Caco-2 (cell line): ENCODE measurements around the gene RUNX2. TPM values are rescaled to one million over a fixed set of nuclear protein-coding genes. Genes with fewer than 3 reads are reported as not detected.

ENCODE experiments used
- BruUV-seq: library from RNA; stranded (reverse); fragments of 400-500 nt; replicated peaks from 2 replicates; lab custom pipeline; 2021; lab: Mats Ljungman, UMichigan
- CTCF ChIA-PET: fragments of 300-600 bp; sonication (Branson Sonifier 250); formaldehyde crosslinking; loops from one replicate; lab custom pipeline; 2022; ENCODE audit warnings: antibody characterized with exemption; lab: Charles Lee
- POLR2A ChIA-PET: fragments of 300-600 bp; sonication (Branson Sonifier 250); formaldehyde crosslinking; loops from one replicate; lab custom pipeline; 2022; ENCODE audit warnings: antibody characterized with exemption; lab: Charles Lee
- DNase-seq, 2 experiments: peaks; one replicate each; pipeline versions ENCODE4 v3.0.0 to v3.0.0-alpha.2; 2020 to 2022
- H3K27me3 ChIP-seq: replicated peaks from 2 replicates; pipeline ENCODE4 v1.6.0; 2011; ENCODE audit warnings: low read length; ENCODE audit not compliant: control insufficient read depth, insufficient read depth
- H3K36me3 ChIP-seq: 2 replicates; pipeline ENCODE4 v1.5.1; 2011; ENCODE audit warnings: low read length; ENCODE audit not compliant: control insufficient read depth, insufficient read depth
- H3K4me1 ChIP-seq: fragments of 250-450 bp; sonication (Bioruptor Pico); 2 replicates; pipeline ENCODE4 v1.5.1; 2020; ENCODE audit warnings: mild to moderate bottlenecking
- H3K4me3 ChIP-seq: 2 replicates; pipeline ENCODE4 v1.5.1; 2011; ENCODE audit warnings: low read depth, mild to moderate bottlenecking, control low read depth, low read length
- H3K9me3 ChIP-seq: fragments of 250-450 bp; sonication (Bioruptor Pico); 2 replicates; pipeline ENCODE4 v1.5.1; 2020; ENCODE audit warnings: mild to moderate bottlenecking, moderate library complexity
- H3K27ac Mint-ChIP-seq: one replicate; pipeline ENCODE4 v1.8.0; 2022; ENCODE audit warnings: mixed read lengths; ENCODE audit not compliant: unreplicated experiment
- H3K27me3 Mint-ChIP-seq: one replicate; pipeline ENCODE4 v1.8.0; 2022; ENCODE audit warnings: mixed read lengths; ENCODE audit not compliant: insufficient read depth, unreplicated experiment
- H3K36me3 Mint-ChIP-seq: one replicate; pipeline ENCODE4 v1.8.0; 2022; ENCODE audit warnings: mild to moderate bottlenecking, mixed read lengths; ENCODE audit not compliant: insufficient read depth, unreplicated experiment
- H3K4me1 Mint-ChIP-seq: one replicate; pipeline ENCODE4 v1.8.0; 2022; ENCODE audit warnings: low read depth, mixed read lengths; ENCODE audit not compliant: unreplicated experiment
- H3K4me3 Mint-ChIP-seq: one replicate; pipeline ENCODE4 v1.8.0; 2022; ENCODE audit warnings: mild to moderate bottlenecking, moderate library complexity, mixed read lengths; ENCODE audit not compliant: unreplicated experiment
- H3K9me3 Mint-ChIP-seq: one replicate; pipeline ENCODE4 v1.8.0; 2022; ENCODE audit warnings: mixed read lengths; ENCODE audit not compliant: unreplicated experiment
- CTCF ChIP-seq, 2 experiments: fragments of 200-600 bp in 1 of 2; IDR thresholded peaks; 1 replicate in 1 of 2; 2 replicates in 1 of 2; pipeline versions ENCODE4 v1.5.1 to v1.8.0; 2011 to 2022; ENCODE audit warnings: antibody characterized with exemption in 1 of 2, control low read depth in 1 of 2, inconsistent platforms in 1 of 2, low read depth in 1 of 2, low read length in 1 of 2, mild to moderate bottlenecking in 1 of 2, moderate library complexity in 1 of 2; ENCODE audit not compliant: insufficient read depth in 1 of 2, severe bottlenecking in 1 of 2, unreplicated experiment in 1 of 2
- intact Hi-C: fragments of 100-400 bp; cut with micrococcal nuclease; formaldehyde crosslinking; loops from one replicate; pipeline ENCODE4 v1.10.0; 2022; ENCODE audit not compliant: unreplicated experiment
- total RNA-seq: library from RNA; stranded (reverse); gene quantifications from 2 replicates; pipeline ENCODE4 v1.2.3, GENCODE V29; 2022

RUNX2 gene
- total RNA-seq, 1 experiment from 2014 or later: not detected

DNA sequence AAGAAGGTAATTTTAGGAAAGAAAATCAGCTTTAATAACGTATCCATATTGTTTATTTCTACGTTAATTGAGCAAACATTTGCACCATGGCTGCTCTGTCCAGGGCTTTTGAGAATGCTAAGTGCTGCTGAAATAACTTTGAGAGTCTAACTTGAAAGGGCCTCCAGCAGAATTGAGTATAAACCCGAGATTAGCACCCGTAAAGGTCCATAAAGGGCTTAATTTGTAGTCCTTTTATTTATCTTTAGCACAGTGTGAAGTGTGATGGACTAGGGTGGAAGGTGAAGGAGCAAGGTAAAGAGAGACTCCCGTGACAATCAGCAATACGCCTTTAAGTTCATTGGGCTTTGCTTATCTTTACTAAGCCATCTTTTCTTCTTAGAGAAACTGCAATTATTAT, 127.3 kb downstream of the RUNX2 start:
- CTCF ChIA-PET: no interaction called here
- BruUV-seq: no TSS peak
- TF ChIP-seq CTCF (IDR thresholded peaks at IDR 0.05; ENCODE audit: insufficient read depth in 1 of 2, low read depth in 1 of 2, low read length in 1 of 2, severe bottlenecking in 1 of 2, unreplicated experiment in 1 of 2): no peak

DNA sequence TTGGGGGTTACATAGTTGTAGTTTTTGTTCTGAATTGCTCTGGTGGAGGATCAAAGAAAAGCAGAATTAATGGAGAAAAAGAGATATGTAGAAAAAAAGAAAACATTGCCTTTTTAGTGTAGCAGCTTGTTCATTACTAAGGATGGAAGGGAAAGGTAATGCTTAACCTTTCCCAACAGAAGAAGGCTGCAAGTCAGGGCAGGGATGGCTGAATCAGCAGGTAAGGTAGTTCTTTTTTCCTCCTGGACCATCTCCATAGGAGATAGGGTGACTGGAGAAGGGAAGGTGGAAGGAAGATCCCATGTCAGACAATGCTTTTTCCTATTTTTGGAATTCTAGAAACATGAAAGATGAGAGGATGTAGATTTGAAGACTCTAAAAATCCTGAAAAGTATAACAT, 129.0 kb downstream of the RUNX2 start:
- Histone ChIP-seq H3K9me3 (no peaks in the 10 kb centered on the region), H3K36me3 (no peaks in the 10 kb centered on the region), H3K27me3 (no peaks in the 10 kb centered on the region), H3K4me3 (no peak overlapping the region), H3K4me1 (no peaks in the 10 kb centered on the region)
- intact Hi-C loops: no loop called here
- no peak overlapping the region for H3K27ac Mint-ChIP-seq
- peaks cover 8% of the 10 kb centered on the region for H3K27me3 Mint-ChIP-seq
- ChIA-PET CTCF (no interaction called here), POLR2A (no interaction called here)
- no peaks in the 10 kb centered on the region for H3K9me3 Mint-ChIP-seq
- no peaks in the 10 kb centered on the region for H3K4me1 Mint-ChIP-seq
- BruUV-seq: no TSS peak
- no peak overlapping the region for H3K4me3 Mint-ChIP-seq
- H3K36me3 Mint-ChIP-seq: no peaks in the 10 kb centered on the region
- DNase-seq: no peak
- no peak for TF ChIP-seq CTCF (IDR thresholded peaks at IDR 0.05; ENCODE audit: insufficient read depth in 1 of 2, low read depth in 1 of 2, low read length in 1 of 2, severe bottlenecking in 1 of 2, unreplicated experiment in 1 of 2)

More for the DNA sequence above, 127.3 kb downstream of the RUNX2 start:
- Mint-ChIP-seq H3K9me3 (no peaks in the 10 kb centered on the region), H3K4me1 (no peaks in the 10 kb centered on the region), H3K4me3 (no peak overlapping the region), H3K27me3 (peaks cover 19% of the 10 kb centered on the region), H3K36me3 (no peaks in the 10 kb centered on the region), H3K27ac (no peak overlapping the region)
- Histone ChIP-seq H3K9me3 (no peaks in the 10 kb centered on the region), H3K4me1 (no peaks in the 10 kb centered on the region), H3K4me3 (no peak overlapping the region), H3K27me3 (no peaks in the 10 kb centered on the region), H3K36me3 (no peaks in the 10 kb centered on the region)
- DNase-seq: no peak
- POLR2A ChIA-PET: no interaction called here
- intact Hi-C loops: no loop called here

DNA sequence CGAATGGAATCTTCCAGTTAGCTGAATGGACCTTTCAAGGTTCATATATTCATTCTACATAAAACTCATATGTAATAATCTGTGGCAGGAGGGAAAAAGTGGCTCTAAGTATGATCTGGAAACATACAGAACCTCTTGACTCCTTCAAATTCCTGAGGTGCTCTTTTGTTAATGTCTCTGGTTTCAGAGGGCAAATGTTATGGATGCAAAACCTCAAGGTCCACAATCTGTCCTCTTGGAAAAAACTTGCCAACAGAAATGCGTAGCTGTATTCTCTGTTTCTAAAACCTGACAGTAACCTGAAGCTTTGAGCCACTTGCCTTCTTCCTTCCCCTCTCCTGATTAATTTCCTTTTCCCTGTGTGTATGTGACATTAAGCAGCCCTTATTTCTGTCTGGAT, 130.5 kb downstream of the RUNX2 start:
- CTCF ChIA-PET: no interaction called here

More for the DNA sequence above, 130.5 kb downstream of the RUNX2 start:
- POLR2A ChIA-PET: no interaction called here
- no TSS peak for BruUV-seq
- Mint-ChIP-seq H3K27me3 (peaks cover 8% of the 10 kb centered on the region), H3K36me3 (no peaks in the 10 kb centered on the region), H3K4me3 (no peak overlapping the region), H3K9me3 (no peaks in the 10 kb centered on the region), H3K27ac (no peak overlapping the region), H3K4me1 (no peaks in the 10 kb centered on the region)
- Histone ChIP-seq H3K9me3 (no peaks in the 10 kb centered on the region), H3K4me1 (no peaks in the 10 kb centered on the region), H3K27me3 (no peaks in the 10 kb centered on the region), H3K36me3 (no peaks in the 10 kb centered on the region), H3K4me3 (no peak overlapping the region)
- DNase-seq: no peak
- no peak for TF ChIP-seq CTCF (IDR thresholded peaks at IDR 0.05; ENCODE audit: insufficient read depth in 1 of 2, low read depth in 1 of 2, low read length in 1 of 2, severe bottlenecking in 1 of 2, unreplicated experiment in 1 of 2)
- intact Hi-C loops: no loop called here
